Activated CD8-positive, alpha-beta memory T cell treated with anti-CD3 and anti-CD28 coated beads for 4 hours (primary cell): ENCODE results near the gene SOX11.

Experiments
- DNase-seq, 2 donors: peaks; one replicate each; pipeline ENCODE4 v3.0.0-alpha.2; 2020; ENCODE audit warnings: low read depth in 2 of 2

Gene SOX11

DNA sequence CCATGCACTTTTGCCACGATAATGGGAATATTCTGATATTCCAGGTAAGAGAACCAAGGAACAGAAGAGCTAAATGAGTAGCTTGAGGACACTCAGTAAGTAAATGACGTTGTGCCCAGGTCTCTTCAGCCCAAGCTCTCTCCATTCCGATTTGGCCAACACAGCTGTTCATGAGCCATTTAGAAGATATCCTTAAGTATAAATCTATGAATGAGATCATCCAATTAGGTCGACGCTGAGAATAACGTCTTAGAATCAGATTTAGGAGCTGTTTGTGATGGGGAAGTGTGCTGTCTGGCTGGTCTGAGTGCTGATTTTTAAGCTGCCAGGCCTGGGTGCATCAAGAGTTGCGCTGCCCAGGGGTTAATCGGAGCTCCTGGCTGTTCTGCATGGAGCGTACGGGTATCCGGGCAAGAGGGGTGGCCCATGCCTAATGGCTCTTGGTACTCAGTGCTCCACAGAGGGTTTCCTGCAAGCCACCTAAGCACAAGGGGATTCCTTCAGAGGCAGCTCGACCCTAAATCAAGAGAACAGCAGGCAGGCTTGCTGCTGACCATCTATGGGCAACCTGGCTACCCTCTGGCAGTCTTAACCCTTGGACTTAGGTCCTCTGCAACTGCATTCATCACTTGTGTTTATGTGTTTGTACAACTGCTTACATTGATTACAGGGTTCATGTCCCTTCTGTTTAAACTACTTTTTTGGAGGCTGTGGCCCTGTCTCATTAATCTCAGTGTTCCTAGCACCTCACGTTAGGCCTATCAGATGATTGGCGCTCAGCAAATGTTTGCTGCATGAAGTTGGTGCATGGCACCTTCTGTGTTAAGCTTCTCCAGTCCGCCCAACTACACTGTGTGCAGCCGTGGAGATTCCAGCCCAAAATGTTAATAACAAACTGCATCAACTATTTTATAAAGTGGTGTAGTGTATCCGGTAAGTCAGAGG, 31.9 kb downstream of the SOX11 start:
- no peak for DNase-seq

DNA sequence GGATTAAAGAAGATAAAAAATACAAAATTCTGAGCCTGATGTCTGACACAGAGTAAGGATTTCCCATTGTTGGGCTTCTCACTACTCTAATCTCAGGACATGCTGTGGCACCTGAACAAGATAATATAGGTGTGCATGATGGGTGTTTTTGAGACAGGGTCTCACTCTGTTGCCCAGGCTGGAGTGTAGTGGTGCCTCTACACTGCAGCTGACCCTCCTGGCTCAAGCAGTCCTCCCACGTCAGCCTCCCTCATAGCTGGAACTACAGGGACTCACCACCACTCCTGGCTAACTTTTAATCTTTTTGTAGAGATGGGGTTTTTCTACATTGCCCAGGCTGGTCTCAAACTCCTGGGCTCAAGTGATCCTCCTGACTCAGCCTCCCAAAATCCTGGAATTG, 32.9 kb downstream of the SOX11 start:
- no peak for DNase-seq

DNA sequence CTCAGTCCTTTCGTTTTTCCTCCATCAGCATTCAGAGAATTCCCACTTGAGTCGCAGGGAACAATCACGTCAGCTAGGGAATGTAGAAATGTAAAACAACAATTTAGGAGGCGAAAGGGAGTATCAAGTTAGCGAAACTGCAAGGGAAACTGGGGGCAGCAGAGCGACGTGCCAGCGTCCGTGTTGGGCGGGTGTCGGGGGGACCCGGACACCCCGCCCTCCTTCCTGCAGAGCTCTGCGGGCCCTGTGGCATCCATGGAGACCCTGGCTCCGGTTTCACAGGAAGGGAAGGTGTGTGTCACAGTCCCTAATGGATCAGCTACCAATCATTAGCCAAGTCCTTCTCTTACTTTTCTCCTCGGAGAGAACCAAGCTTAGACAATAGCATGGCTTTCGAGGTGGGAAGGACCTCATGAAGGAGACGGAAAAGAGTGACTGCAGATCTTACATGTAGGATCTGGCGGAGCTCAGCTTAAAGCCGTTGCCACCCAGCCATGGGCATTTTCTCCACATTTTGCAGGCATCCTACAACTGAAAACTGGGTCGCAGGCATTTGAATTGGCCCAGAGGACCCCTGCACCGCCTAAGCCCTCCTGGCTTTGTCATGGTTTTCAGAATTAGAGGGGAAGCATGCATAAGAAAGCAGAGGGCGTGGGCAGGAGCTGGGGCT, 33.7 kb downstream of the SOX11 start:
- DNase-seq, result no peak

DNA sequence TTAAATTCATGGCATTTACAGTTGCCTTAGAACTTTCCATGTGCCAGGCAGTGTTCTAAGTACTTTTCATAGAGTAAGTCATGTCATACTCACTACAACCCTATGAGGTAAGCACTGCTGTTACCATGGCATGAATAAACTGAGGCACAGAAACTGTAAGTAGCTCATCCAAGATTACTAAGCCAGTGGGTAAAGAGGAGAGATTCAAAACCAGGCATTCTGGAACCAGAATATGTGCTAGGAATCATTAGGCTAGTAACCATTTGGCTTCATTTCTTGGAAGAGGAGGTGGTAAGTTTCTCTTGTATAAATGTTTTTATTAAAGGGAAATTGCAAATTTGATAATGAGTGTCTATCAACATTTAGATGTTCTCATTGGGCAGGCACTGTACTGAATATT, 35.1 kb downstream of the SOX11 start:
- no peak for DNase-seq

DNA sequence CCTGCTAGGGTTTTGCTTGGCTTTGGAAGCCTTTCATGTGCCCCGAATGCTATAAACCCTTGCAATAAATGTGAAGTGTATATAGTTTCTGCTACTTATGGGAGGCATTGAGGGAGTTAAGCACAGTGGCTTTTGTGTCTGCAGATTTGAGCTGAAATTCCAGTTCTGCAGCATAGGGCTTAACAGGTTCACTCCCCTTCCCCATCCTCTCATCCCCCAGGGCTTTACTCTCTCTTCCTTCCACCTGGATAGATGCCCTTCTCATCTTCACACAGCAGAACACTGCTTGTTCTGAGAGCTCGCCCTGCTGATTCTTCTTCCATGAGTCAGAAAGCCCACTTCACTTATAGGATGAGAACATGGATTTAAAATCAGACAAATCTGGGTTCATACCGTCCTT, 37.2 kb downstream of the SOX11 start:
- DNase-seq, result no peak

DNA sequence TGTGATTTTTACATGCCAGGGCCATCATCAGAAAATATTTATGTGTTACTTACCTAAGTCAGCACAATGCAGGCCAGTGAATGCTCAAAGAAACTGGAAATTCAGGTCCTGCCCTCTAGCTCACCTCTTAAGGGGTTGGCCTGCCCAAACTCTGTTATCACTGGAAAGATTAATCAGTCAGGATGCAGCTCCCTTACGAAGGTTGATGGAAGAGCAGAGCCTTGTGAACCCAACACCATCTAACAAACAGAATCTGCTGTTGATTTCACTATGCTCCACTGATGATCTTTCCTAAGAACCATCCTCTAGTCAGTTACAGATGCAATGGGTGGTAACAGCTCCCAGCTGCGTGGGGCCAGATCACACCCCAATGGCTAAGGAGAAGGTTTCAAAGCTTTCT, 38.2 kb downstream of the SOX11 start:
- no peak for DNase-seq

DNA sequence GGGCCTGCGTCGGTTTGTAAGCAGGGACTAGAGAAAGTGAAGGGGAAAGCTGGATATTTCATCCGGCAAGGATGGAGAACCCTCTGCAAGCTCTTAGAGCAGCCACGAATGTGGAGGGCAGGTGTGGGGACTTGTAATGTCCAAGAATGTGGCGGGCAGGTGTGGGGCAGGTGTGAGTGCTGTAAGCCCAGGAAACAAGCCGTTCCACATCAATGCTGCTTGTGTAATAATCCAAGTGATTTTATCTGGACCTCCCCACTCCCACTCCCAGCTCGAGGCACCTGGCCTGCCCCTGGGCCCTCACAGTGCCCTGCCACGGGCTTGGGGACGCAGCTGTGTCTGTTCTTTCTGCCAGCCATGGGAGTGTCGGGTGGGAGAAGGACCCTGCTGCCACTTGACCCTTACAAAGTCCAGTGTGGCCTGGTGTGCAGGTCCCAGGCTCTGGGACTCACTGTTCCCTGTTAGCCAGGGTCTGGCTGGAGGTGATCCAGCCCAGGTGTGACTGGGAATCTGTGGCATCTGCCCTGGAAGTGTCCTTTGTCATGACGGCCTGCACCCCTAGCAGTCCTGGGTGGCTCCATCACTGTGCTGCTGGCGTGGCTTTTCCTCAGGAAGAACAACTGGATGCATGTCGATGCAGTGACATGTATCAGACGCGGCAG, 42.8 kb downstream of the SOX11 start:
- DNase-seq, result no peak

DNA sequence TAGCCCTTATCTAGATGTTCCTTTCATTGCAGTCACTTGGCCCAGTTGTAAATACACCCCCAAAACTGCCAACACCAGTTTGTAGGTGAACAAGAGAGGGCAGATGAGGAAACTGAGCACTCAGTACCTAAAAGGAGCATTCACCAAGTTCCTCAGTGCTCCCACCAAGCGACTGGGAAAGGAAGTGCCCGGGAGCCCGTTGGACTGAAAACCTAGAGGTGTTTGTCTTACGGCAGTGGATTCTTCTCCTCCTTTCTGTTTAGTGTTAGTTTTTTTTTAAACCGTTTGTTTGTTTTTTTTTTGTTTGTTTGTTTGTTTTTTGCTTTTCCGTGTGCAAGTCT, 43.3 kb downstream of the SOX11 start:
- no peak for DNase-seq

DNA sequence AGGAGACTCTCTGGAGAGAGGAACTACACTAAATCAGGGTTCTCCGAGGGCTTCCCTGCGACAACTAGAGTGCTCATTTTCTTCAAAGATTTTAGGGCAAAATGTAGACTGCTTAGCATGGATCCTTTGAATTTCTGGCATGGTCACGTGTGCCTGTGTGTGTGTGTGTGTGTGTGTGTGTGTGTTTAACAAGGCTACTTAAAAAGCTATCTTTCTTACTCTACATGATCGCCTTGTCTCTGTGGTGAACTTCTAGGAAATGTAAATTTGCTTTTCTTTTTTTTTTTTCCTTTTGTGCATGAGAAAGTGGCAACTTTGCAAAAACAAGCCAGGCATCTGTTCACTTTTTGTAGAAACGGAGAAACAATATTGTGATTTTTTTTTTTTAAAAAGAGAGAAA, 43.9 kb downstream of the SOX11 start:
- no peak for DNase-seq

DNA sequence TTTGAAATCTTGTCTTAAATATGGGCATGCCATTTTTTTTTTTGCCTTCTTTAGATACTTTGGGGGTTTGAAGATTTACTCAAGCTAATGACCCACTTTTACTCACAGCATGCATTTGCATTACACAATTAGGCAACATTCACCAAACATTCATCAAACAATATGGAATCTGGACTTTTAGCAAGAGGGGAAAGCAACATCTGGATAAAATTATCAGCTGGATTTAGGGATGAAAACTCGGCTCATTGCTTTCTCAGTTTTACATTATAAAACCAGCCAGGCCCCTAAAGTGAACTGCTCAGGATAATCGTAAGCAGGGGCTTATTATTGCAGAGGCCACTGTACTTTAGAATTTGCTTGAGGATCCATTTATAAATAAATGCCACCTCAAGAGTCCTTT, 44.7 kb downstream of the SOX11 start:
- no peak for DNase-seq

DNA sequence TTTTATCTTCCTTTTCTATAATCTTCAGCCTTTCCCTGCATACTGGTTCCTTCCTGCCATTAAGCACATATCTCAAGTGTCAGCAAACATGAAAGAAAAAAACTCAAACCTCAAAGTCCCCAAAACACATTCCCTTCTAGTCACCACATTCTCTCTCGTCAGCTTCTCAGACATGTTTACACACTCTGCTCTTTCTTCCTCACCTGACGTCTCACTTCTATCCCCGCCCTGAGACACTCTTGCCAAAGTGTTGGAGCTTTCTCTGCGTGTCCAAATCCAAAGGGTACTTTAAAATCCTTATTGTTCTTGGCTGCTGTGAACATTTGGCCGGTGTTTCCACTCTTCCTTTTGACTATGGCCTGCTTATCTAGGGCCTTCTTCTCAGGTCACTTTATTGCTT, 47.9 kb downstream of the SOX11 start:
- no peak for DNase-seq

DNA sequence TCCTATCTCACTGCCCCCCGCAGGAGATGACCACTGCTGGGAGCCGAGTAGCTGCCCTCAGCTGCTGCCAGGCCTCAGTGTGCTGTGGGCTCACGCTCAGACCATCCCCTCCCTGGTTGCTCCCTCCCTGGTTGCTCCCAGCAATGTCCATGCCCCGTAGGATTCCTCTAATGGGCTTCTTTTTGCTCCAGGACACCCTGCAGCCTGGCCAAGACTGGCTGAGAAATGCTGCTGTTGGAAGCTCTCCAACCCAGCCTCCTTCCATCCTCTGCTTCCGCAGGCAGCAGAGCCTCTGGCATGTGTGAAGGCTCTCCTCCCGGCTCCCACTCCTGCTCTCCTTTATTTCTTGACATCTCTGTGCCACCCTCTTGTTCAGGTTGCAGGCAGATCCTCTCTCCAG, 48.6 kb downstream of the SOX11 start:
- DNase-seq, result no peak

DNA sequence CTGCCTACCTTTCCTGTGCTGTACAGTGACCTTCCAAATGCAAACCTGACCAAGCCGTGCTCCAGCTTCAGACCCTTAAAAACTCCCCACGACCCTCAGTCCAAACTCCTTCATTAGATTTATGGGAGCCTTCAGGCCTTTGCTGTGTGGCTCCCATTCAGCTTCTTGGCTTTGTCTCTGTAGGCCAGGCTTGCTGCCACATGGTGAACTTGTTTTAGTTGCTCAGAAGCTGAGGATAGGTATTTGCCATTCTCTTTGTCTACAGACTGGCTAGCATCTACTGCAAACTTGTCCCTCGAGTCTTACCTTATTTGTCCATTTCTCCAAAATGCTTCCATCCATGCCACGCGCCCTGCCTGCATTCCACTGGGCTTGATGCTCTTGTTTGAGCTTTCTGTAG, 49.1 kb downstream of the SOX11 start:
- no peak for DNase-seq

DNA sequence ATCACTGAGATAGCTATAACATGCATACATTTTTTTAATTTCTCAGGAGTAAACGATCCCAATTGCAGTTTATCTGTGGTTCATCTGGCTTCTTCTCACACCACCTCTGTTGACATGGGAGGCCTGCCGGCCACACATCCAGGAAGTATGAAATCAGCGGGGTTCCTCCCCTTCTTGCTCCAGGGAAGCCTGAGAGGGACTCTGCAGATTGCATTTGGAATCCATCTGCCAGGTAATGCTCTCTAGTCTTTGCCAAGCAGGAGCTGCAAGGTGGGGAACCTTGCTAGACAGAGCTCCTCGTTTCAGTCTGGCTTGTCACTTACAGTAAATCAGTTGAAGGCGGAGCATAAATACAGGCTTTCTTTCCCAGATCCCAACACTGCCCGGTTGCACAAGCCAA, 49.9 kb downstream of the SOX11 start:
- no peak for DNase-seq

DNA sequence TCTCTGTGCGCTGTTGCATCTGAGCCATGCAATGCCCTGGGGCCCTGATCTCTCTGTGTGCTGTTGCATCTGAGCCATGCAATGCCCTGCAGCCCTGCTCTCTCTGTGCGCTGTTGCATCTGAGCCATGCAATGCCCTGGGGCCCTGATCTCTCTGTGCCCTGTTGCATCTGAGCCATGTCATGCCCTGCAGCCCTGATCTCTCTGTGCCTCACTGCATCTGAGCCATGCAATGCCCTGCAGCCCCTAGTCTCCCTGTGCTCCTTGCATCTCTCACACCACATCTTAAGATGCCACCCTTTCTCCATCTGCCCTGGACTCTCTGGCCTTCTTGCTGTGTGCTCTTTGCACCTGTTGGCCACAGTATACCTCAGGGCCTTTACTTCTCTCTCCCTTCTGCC, 56.2 kb downstream of the SOX11 start:
- DNase-seq, result no peak

DNA sequence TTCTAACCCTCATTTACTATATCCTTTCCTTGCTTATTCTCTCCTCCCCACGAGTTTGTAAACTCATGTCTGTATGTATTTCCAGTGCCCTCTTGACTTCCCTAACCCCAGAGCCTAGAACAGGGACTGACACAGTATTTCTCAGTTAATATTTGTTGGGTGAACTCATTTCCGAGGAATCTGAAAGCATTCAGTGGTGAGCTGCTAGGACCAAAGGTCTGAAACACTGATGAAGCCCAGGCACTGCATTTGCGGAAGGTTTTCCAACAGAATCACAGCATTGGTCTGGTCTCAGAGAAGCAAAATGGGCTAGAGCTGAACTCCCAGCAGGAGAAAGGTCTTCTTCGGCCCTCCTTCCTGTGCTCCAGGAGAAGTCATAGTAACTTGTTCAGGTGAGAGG, 56.8 kb downstream of the SOX11 start:
- DNase-seq, result no peak

DNA sequence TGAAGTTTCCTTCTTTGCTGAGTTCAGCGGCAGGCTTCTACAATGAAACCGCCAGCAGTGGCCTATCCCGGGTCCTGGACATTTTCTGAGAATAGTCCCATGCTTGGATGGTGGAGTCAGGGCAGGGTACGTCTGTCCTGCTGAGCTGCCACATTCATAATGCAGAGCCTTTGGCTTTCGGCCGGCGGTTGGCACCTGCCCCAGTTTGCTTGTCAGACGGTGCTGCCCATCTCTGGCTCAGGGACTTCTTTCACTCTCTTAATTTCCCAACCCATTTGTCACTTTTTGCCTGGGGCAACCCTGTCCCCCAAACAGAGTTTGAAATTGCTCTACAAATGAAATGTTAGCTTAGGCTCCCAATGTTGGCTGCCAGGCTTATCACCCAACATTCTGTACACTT, 57.2 kb downstream of the SOX11 start:
- no peak for DNase-seq
